HepG2 (cell line): ENCODE measurements around the gene TBX15. TPM values are rescaled to one million over a fixed set of nuclear protein-coding genes. Genes with fewer than 3 reads are reported as not detected.

Source experiments
- CHCHD3 ChIP-seq: sonication (generic); formaldehyde crosslinking; IDR thresholded peaks from 2 replicates; pipeline ENCODE4 v1.8.0; 2022; ENCODE audit warnings: mild to moderate bottlenecking, missing genetic modification reagents, moderate library complexity
- ELF3 ChIP-seq: IDR thresholded peaks from 2 replicates; pipeline ENCODE4 v1.6.1; 2016; ENCODE audit warnings: missing genetic modification reagents, missing compliant biosample characterization
- GZF1 ChIP-seq: sonication (generic); formaldehyde crosslinking; IDR thresholded peaks from 2 replicates; pipeline ENCODE4 v1.5.1; 2020; ENCODE audit warnings: mild to moderate bottlenecking, missing genetic modification reagents
- HNF4A ChIP-seq: sonication (generic); formaldehyde crosslinking; IDR thresholded peaks from 2 replicates; pipeline ENCODE4 v1.4.0; 2020; ENCODE audit warnings: missing genetic modification reagents
- MTF1 ChIP-seq: sonication (generic); formaldehyde crosslinking; IDR thresholded peaks from 2 replicates; pipeline ENCODE4 v1.5.0; 2020; ENCODE audit warnings: missing genetic modification reagents
- POLR2AphosphoS2 ChIP-seq: IDR thresholded peaks from 2 replicates; pipeline ENCODE4 v1.6.1; 2011; ENCODE audit warnings: low read depth, low read length, improper control_type of control experiment
- PRDM4 ChIP-seq: sonication (generic); formaldehyde crosslinking; IDR thresholded peaks from 2 replicates; pipeline ENCODE4 v1.9.0; 2021; ENCODE audit warnings: missing genetic modification reagents, borderline replicate concordance
- RBAK ChIP-seq: sonication (generic); formaldehyde crosslinking; IDR thresholded peaks from 2 replicates; pipeline ENCODE4 v1.5.1; 2020; ENCODE audit warnings: mild to moderate bottlenecking, missing genetic modification reagents
- SYNCRIP ChIP-seq: fragments of 200-400 bp; formaldehyde crosslinking; IDR thresholded peaks from 2 replicates; pipeline ENCODE4 v1.6.1; 2018; ENCODE audit warnings: mild to moderate bottlenecking, low read depth, low read length; ENCODE audit not compliant: insufficient read depth
- ZNF407 ChIP-seq: sonication (generic); formaldehyde crosslinking; IDR thresholded peaks from one replicate; pipeline ENCODE4 v1.5.1; 2020; ENCODE audit warnings: mild to moderate bottlenecking, missing genetic modification reagents; ENCODE audit errors: not compliant biosample characterization
- ZNF577 ChIP-seq: sonication (generic); formaldehyde crosslinking; IDR thresholded peaks from 2 replicates; pipeline ENCODE4 v1.4.0; 2020; ENCODE audit warnings: mild to moderate bottlenecking, low read depth, missing genetic modification reagents, borderline replicate concordance
- ZNF761 ChIP-seq: sonication (generic); formaldehyde crosslinking; conservative IDR thresholded peaks from 2 replicates; pipeline ENCODE4 v1.4.0; 2020; ENCODE audit warnings: mild to moderate bottlenecking, missing genetic modification reagents
- ZNF775 ChIP-seq: sonication (generic); formaldehyde crosslinking; IDR thresholded peaks from 2 replicates; pipeline ENCODE4 v1.4.0; 2020; ENCODE audit warnings: missing genetic modification reagents, mild to moderate bottlenecking, moderate library complexity, borderline replicate concordance
- ZNF891 ChIP-seq: sonication (generic); formaldehyde crosslinking; IDR thresholded peaks from 2 replicates; pipeline ENCODE4 v1.5.0; 2020; ENCODE audit warnings: mild to moderate bottlenecking, missing genetic modification reagents
- polyA plus RNA-seq, 8 experiments: library from polyadenylated mRNA; depleted of rRNA in 3 of 8; stranded (reverse) in 7 of 8; unstranded in 1 of 8; fragments of >200 nt; fragmentation: Illumina TruSeq in 4 of 8; extraction: Trizol in 4 of 8; gene quantifications; 2 replicates each; pipeline versions ENCODE4 v1.2.1 to v1.2.3, GENCODE V29; 2011 to 2016; ENCODE audit warnings: low read depth in 4 of 8, missing spikeins in 1 of 8, mixed read lengths in 1 of 8; ENCODE audit not compliant: insufficient read depth in 1 of 8
- total RNA-seq, 5 experiments: library from RNA; depleted of rRNA; stranded (reverse); fragments of >200 nt; fragmentation: Illumina TruSeq; extraction: Trizol; gene quantifications; 2 replicates each; pipeline ENCODE4 v1.2.3, GENCODE V29; 2016; ENCODE audit warnings: low read depth in 1 of 5
- TF ChIP-seq, protein P1 (sequence below): sonication (generic); formaldehyde crosslinking; IDR thresholded peaks from 2 replicates; pipeline ENCODE4 v1.4.0; 2020; ENCODE audit warnings: mild to moderate bottlenecking, missing genetic modification reagents, borderline replicate concordance

Gene TBX15
- total and polyA plus RNA-seq, 2 of the 13 experiments (the other 11 are each of a cell fraction or from before 2014, with no cell fraction given): 0.42 to 1.9 TPM

- no peak for TF ChIP-seq ZNF407 (CRISPR knock-in tag)
- no peak for TF ChIP-seq ZNF761
- no peak for TF ChIP-seq ZNF775 (CRISPR knock-in tag)
- TF ChIP-seq HNF4A (CRISPR knock-in tag): peak; percentile 87
- no peak for TF ChIP-seq ZNF891
- no peak for TF ChIP-seq SYNCRIP
- no peak for TF ChIP-seq CHCHD3
- TF ChIP-seq POLR2AphosphoS2: no peak
- TF ChIP-seq, protein P1, sequence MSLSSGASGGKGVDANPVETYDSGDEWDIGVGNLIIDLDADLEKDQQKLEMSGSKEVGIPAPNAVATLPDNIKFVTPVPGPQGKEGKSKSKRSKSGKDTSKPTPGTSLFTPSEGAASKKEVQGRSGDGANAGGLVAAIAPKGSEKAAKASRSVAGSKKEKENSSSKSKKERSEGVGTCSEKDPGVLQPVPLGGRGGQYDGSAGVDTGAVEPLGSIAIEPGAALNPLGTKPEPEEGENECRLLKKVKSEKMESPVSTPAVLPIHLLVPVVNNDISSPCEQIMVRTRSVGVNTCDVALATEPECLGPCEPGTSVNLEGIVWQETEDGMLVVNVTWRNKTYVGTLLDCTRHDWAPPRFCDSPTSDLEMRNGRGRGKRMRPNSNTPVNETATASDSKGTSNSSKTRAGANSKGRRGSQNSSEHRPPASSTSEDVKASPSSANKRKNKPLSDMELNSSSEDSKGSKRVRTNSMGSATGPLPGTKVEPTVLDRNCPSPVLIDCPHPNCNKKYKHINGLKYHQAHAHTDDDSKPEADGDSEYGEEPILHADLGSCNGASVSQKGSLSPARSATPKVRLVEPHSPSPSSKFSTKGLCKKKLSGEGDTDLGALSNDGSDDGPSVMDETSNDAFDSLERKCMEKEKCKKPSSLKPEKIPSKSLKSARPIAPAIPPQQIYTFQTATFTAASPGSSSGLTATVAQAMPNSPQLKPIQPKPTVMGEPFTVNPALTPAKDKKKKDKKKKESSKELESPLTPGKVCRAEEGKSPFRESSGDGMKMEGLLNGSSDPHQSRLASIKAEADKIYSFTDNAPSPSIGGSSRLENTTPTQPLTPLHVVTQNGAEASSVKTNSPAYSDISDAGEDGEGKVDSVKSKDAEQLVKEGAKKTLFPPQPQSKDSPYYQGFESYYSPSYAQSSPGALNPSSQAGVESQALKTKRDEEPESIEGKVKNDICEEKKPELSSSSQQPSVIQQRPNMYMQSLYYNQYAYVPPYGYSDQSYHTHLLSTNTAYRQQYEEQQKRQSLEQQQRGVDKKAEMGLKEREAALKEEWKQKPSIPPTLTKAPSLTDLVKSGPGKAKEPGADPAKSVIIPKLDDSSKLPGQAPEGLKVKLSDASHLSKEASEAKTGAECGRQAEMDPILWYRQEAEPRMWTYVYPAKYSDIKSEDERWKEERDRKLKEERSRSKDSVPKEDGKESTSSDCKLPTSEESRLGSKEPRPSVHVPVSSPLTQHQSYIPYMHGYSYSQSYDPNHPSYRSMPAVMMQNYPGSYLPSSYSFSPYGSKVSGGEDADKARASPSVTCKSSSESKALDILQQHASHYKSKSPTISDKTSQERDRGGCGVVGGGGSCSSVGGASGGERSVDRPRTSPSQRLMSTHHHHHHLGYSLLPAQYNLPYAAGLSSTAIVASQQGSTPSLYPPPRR (CRISPR knock-in tag): no peak
- TF ChIP-seq ELF3 (CRISPR knock-in tag): peak; percentile 49; the same call in 1 of the 2 replicates
- TF ChIP-seq ZNF577 (CRISPR knock-in tag): no peak
- TF ChIP-seq GZF1 (CRISPR knock-in tag): no peak
- no peak for TF ChIP-seq PRDM4 (CRISPR knock-in tag)
- TF ChIP-seq MTF1: no peak
- TF ChIP-seq RBAK (CRISPR knock-in tag): no peak
These were observed 30.0 kb downstream of the TBX15 start (continued) for GRCh38 chr1:118958140-118958539.
